Skeletal muscle satellite cell (primary cell): ENCODE measurements around the gene FAM131C.
A peak's percentile ranks its signal among the peaks of the same experiment; 100 is the strongest.

Experiments used
- H3K27me3 ChIP-seq: 2 replicates; pipeline ENCODE4 v1.7.0; 2013; ENCODE audit warnings: low read length; ENCODE audit not compliant: control insufficient read depth, insufficient read depth
- H3K36me3 ChIP-seq: 2 replicates; pipeline ENCODE4 v1.7.0; 2013; ENCODE audit warnings: mild to moderate bottlenecking, control low read depth, low read length; ENCODE audit not compliant: insufficient read depth
- H3K4me1 ChIP-seq: 2 replicates; pipeline ENCODE4 v1.7.0; 2013; ENCODE audit warnings: low read length; ENCODE audit not compliant: control insufficient read depth, insufficient read depth
- H3K4me2 ChIP-seq: 2 replicates; pipeline ENCODE4 v1.7.0; 2013; ENCODE audit warnings: mild to moderate bottlenecking, low read length
- H3K4me3 ChIP-seq: 2 replicates; pipeline ENCODE4 v1.7.0; 2013; ENCODE audit warnings: low read length
- H3K9ac ChIP-seq: 2 replicates; pipeline ENCODE4 v1.7.0; 2013; ENCODE audit warnings: mild to moderate bottlenecking, low read depth, low read length, moderate library complexity
- H3K9me3 ChIP-seq: replicated peaks from 2 replicates; pipeline ENCODE4 v1.7.0; 2013; ENCODE audit warnings: mild to moderate bottlenecking, control low read depth, low read length

The FAM131C gene

DNA sequence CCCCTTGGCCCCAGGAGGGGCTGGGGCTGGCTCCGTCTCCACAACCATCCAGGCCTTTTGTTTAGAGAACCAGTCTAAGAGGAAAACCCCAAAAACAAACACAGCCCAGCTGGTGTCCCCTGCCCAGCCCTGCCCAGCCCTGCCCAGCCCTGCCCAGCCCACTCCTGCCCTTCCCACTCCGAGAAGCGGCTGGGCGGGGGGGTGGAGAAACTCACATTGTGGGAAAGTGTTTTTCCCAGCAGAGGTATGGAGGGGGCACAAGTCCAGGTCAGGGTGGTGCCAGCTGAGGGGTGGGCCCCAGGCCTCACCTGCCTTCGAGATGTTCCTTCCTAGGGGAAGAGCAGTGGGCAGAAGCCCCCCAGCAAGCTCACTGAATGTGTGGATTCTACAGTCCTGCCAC is 10.0 kb upstream of the FAM131C start:
- peaks cover 3% of the 10 kb centered on the region for H3K4me1 ChIP-seq
- H3K9me3 ChIP-seq, result no peaks in the 10 kb centered on the region
- no peaks in the 10 kb centered on the region for H3K27me3 ChIP-seq
- H3K36me3 ChIP-seq, result no peaks in the 10 kb centered on the region
- H3K9ac ChIP-seq, result no peak overlapping the region
- no peak overlapping the region for H3K4me2 ChIP-seq
- no peak overlapping the region for H3K4me3 ChIP-seq

DNA sequence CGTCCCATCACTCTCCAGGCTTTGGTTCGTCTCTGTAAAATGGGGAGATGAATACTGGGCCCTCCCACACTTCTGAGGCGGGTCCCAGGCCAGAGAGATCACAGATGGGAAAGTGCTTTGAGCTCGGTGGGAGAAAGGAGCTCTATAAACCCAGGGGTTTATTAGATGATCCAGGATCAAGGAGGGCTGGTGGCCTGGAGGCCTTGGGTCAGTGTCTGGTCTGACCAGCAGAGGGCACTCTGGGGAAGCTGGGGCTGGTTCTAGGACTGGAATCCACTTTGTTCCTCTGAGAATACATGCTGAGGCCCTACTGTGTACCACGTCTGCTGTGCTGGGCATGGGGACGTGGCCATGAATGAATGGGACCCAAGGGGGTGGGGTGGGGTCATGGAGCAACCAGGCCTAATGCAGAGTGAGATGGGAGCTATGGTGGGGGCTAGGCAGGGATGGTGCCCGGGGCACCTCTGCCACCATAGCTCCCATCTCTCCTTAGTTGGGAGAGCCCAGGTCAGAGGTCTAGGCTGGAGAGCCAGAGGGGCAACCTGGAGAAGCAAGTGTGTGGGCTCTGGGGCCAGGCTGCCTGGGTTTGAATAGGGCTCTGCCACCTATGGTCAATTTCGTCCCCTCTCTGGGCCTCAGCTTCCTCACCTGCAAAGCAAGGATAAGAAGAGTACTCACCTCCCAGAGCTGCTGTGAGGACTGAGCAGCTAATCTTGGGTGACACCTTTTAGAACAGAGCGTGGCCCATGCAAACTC is 9.0 kb upstream of the FAM131C start:
- H3K27me3 ChIP-seq, result no peaks in the 10 kb centered on the region
- H3K4me3 ChIP-seq, result no peak overlapping the region
- peaks cover 8% of the 10 kb centered on the region for H3K4me1 ChIP-seq
- H3K36me3 ChIP-seq, result no peaks in the 10 kb centered on the region
- H3K4me2 ChIP-seq, result no peak overlapping the region
- no peak overlapping the region for H3K9ac ChIP-seq
- H3K9me3 ChIP-seq, result no peaks in the 10 kb centered on the region

DNA sequence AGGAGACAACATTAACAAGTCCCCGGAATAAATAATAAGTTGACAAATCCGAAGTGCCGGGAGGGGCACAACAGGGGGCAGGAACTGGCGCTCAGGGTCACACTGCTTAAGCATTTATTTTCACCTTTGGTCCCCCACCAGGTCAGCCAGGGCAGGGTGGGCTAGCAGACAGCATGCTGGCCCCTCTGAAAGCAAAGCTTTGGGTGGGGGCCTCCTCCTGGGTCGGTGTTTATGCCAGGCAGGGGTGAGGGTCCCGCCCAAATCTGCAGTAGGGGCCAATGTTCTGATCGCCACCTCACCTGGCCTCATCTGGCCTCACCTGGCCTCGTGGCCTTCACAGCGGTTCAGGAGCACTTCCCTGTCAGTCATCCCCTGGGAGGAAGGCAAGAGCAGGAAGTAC is 8.2 kb upstream of the FAM131C start:
- no peaks in the 10 kb centered on the region for H3K27me3 ChIP-seq
- H3K36me3 ChIP-seq, result no peaks in the 10 kb centered on the region
- H3K4me3 ChIP-seq, result no peak overlapping the region
- no peaks in the 10 kb centered on the region for H3K9me3 ChIP-seq
- H3K4me1 ChIP-seq, result peaks cover 16% of the 10 kb centered on the region
- H3K4me2 ChIP-seq, result no peak overlapping the region
- no peak overlapping the region for H3K9ac ChIP-seq

DNA sequence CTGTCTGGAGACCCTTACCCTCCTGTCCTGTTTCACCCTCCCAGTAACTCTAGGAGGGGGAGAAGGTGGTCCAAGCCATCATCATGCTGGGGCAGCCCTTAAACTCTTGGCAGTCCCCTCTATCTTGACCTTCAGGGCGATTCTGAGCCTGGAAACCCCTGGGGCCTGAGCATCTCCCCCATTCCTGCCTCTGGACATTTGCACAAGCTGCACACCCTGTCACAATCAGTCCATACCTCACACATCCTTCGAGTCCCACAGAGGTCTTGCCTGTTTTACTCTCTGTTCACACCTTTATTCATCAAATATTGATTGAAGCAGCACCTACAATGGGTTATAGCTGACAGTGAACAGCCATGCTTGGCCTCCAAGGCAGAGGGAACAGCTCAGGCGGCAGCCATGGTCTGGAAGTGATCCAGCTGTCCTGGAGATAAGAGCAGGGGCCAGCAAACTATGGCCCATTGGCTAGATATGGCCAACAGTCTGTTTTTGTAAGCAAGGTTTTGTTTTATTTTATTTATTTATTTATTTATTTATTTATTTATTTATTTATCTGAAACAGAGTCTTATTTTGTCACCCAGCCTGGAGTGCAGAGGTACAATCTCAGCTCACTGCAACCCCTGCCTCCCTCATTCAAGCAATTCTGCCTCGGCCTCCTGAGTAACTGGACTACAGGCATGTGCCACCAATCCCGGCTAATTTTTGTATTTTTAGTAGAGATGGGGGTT is 7.1 kb upstream of the FAM131C start:
- H3K27me3 ChIP-seq, result no peaks in the 10 kb centered on the region

DNA sequence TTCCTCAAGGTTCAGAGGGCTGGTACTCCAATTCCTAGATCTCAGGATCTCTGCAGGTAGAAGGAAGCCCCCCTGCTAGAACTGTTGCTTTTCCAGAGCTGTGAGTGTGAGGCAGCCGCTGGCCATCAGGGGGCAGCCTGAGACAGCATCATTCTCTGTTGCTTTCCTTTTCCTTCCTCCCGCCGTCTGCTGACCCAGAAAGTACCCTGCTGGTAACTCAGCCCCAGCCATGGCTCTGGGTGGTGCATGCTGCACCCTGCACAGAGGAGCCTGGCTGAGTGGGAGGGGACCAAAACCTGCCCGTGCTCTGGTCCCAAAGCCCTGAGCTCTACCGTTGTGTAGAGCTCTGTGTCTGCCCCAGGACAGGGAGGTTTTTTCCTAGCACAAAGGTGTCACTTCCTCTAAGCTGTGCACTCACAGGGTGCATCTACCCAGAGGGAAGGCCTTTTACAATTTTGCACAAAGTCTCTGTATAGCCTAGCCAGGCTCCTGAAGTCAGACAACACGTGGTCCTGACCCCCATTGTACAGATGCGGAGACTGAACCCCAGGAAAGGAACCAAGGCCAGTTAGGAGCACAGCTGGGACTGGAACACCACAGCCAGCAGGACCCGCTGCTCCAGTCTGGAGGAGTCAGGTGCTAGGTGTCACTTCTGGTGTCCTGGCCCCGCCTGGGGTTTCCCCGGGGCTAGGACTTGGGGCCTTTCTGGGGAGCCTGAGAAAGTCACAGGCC is 5.6 kb upstream of the FAM131C start:
- no peak overlapping the region for H3K4me3 ChIP-seq
- H3K4me1 ChIP-seq, result peaks cover 35% of the 10 kb centered on the region
- H3K4me2 ChIP-seq, result peak overlapping the region; percentile 19
- H3K27me3 ChIP-seq, result no peaks in the 10 kb centered on the region
- H3K9ac ChIP-seq, result no peak overlapping the region
- no peaks in the 10 kb centered on the region for H3K36me3 ChIP-seq
- H3K9me3 ChIP-seq, result no peaks in the 10 kb centered on the region

More for the DNA sequence above, 7.1 kb upstream of the FAM131C start:
- Histone ChIP-seq H3K4me2 (no peak overlapping the region), H3K36me3 (no peaks in the 10 kb centered on the region), H3K9me3 (no peaks in the 10 kb centered on the region), H3K4me3 (no peak overlapping the region), H3K9ac (no peak overlapping the region), H3K4me1 (peaks cover 27% of the 10 kb centered on the region)

DNA sequence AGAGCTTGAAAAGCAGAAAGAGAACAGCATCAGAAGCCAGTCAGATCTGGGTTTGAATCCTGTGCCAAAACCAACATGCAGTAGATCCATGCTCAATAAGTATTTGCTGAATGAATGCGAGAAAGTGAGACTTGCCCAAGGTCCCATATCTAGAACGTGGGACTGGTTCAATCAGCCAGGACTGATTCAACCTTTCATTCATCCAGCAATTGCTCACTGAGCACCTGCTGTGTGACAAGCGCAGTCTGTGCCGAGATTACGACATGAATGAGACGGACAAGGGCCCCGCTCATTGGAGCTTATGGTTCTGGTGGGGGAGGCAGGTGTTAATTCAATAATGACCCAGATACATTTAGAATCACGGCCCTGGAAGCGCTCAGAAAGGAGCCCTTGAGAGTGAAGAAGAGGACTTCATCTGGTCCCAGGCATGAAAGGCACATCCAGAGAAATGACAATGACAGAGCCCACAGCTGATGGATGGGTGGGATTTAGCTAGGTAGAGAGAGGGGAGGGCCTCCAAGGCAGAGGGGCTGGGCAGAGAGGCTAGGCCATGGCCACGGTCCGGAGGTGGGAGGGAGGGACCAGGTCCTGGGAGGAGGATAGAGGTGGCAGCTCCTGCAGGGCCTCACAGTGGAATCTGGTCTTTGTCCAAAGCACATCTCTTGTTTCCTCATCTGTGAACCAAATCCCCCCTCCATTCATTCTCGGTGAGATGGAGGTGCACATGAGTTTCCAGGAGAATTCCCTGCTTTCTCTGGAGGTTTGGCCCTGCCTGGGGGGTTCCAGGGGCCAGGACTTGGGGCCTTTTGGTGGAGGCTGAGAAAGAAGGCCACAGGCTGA is 4.2 kb upstream of the FAM131C start:
- no peaks in the 10 kb centered on the region for H3K27me3 ChIP-seq
- H3K4me1 ChIP-seq, result peaks cover 44% of the 10 kb centered on the region
- H3K9me3 ChIP-seq, result no peaks in the 10 kb centered on the region
- H3K4me3 ChIP-seq, result no peak overlapping the region
- peak overlapping the region; percentile 68 for H3K4me2 ChIP-seq
- H3K36me3 ChIP-seq, result no peaks in the 10 kb centered on the region
- no peak overlapping the region for H3K9ac ChIP-seq

DNA sequence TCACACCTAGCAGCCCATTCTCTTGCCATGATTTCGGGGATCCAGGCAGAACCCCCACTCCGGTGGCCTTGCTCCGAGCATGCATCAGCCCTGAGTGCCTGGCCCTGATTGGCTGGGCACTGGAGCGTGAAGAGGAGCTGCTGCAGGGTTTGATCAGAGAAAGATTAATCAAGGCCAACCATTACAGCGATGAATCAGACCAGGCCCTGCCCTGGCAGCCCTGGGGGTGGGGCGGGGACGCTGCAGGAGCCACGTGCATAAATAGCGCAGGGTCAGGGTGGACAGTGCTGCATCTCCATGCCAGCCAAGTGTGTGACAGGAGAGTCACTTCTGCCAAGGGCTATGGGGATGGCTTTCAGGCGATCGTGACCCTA is 3.4 kb upstream of the FAM131C start:
- no peaks in the 10 kb centered on the region for H3K36me3 ChIP-seq
- no peaks in the 10 kb centered on the region for H3K9me3 ChIP-seq
- H3K4me1 ChIP-seq, result peaks cover 44% of the 10 kb centered on the region
- H3K4me2 ChIP-seq, result peak overlapping the region; percentile 68
- H3K4me3 ChIP-seq, result no peak overlapping the region
- H3K27me3 ChIP-seq, result no peaks in the 10 kb centered on the region
- H3K9ac ChIP-seq, result peak overlapping the region; percentile 45

DNA sequence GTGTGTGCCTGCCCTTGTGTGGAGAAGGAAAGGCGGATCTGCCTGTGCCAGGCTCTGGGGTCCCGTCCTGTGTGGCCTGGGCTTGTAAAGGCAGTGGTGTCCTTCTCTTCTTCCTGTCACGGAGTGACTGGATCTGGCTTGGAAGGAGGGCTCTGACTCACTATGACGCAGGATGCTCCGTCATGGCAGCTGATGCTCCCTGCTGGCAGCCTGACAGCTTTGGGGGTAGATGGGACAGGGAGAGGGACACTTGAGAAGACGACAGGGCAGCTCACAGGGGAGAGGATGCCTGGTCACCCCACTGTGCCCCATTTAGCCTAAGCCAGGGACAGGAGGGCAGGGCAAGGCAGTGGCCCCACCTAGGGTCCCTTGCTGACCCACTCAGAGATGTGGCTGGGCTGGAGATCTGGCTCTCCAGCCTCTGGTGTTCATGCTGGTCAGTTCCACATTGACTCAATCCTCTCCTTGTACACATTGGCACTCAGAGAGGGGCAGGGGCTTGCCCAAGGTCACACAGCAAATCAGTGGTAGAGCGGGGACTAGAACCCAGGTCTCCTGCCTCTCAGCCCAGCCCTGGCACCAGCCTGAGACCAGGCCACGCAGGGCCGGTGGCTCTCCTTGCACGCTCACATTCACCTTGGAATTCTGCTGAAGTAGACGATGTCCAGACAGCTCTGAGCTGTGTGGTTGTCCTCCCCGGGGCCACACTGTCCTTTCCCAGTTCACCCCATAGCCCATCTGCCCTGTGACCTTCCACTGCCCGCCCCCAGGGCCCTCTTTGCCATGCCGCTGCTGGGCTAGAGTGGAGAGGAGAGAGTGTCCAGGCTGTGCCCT is 2.8 kb upstream of the FAM131C start:
- Histone ChIP-seq H3K4me2 (peak overlapping the region; percentile 68), H3K9me3 (no peaks in the 10 kb centered on the region), H3K4me1 (peaks cover 44% of the 10 kb centered on the region), H3K36me3 (no peaks in the 10 kb centered on the region), H3K9ac (peak overlapping the region; percentile 69), H3K27me3 (no peaks in the 10 kb centered on the region), H3K4me3 (no peak overlapping the region)

DNA sequence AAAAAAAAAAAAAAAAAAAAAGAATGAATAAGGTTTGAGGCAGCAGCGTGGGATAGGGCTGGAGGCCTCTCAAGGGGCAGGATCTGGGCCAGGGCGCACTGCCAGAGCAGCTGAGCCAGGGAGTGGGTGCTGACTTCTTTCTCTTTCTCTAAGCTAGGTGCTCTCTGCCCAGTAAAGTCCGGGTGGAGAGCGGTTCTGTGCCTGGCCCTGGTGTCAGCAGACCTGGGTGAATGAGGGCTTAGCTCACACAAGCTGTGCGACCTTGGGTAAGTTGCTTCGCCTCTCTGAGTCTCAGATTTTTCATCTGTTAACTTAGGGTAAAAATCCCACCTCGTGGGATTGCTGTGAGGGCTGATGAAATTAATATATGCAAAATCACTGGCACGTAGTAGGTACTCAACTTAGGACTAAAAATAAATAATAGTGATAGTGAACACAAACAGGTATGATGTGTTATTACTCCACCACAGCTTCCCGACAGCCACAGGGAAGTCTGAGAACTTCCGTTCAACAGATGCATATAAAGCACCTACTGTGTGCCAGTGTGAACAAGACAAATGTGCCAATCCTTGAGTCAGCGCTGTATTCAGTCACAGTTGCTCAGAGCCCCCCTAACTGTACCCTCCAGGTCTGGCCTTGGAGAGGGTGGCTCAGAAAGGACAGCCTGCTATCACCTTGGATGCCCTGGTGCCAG is 2.0 kb upstream of the FAM131C start:
- no peaks in the 10 kb centered on the region for H3K9me3 ChIP-seq
- H3K9ac ChIP-seq, result peak overlapping the region; percentile 69
- H3K36me3 ChIP-seq, result no peaks in the 10 kb centered on the region
- H3K4me1 ChIP-seq, result peaks cover 44% of the 10 kb centered on the region
- peak overlapping the region; percentile 8 for H3K4me3 ChIP-seq
- H3K4me2 ChIP-seq, result peak overlapping the region; percentile 68
- H3K27me3 ChIP-seq, result no peaks in the 10 kb centered on the region

DNA sequence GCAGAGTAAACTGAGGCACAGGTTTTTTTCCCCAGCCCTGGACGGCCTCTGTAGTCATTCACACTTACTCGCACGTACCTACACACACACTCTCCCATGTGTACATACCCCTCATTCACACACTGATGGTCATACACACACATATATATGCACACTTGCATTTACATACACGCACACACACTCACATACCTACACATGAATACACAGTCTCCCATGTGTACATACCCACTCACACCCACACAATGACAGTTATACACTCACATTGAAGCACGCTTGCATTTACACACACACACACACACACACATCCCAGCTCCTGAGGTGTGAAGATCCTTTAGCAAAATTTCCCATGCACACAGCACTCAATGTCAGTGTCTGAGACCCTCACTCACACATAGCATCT is 766 bp upstream of the FAM131C start:
- H3K9me3 ChIP-seq, result no peaks in the 10 kb centered on the region
- no peak overlapping the region for H3K9ac ChIP-seq
- H3K27me3 ChIP-seq, result no peaks in the 10 kb centered on the region
- peak overlapping the region; percentile 77 for H3K4me2 ChIP-seq
- H3K4me3 ChIP-seq, result no peak overlapping the region
- H3K36me3 ChIP-seq, result no peaks in the 10 kb centered on the region
- peaks cover 44% of the 10 kb centered on the region for H3K4me1 ChIP-seq
